ENCODE measurements around the gene ALOX5AP.

The ALOX5AP gene

GRCh38 chr13:30714629-30715371 lies 20.5 kb upstream of the ALOX5AP start:
- DNase-seq (ENCODE audit: extremely low read depth in 1 of 2, low read depth in 1 of 2), result no peak

GRCh38 chr13:30715372-30715756 lies 20.0 kb upstream of the ALOX5AP start:
- no peak for DNase-seq (ENCODE audit: extremely low read depth in 1 of 2, low read depth in 1 of 2)

- DNase-seq (ENCODE audit: extremely low read depth in 1 of 2, low read depth in 1 of 2), result no peak
Observed at GRCh38 chr13:30715837-30716236, 19.5 kb upstream of the ALOX5AP start.

- no peak for DNase-seq (ENCODE audit: extremely low read depth in 1 of 2, low read depth in 1 of 2)
Observed at GRCh38 chr13:30718661-30719524, 16.4 kb upstream of the ALOX5AP start.

DNA sequence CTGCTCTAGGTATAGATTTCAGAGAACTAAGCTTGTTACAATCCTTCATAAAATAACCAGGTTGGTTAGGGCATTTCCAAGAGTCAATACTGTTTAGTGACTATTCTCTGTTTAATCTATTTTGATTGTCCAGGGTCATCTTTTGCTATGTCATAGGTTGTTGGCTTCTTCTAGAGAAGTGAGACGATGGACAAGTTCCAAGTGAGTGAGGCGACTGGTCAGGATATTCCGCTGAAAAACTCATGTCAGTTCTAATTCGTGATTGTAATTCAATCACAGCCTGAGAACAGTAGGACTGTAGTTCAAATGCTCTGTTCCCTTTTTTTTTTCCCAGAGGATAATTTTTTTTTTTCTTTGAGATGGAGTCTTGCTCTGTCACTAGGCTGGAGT lies 15.8 kb upstream of the ALOX5AP start:
- no peak for DNase-seq (ENCODE audit: extremely low read depth in 1 of 2, low read depth in 1 of 2)

- DNase-seq (ENCODE audit: extremely low read depth in 1 of 2, low read depth in 1 of 2), result no peak
Observed at GRCh38 chr13:30720172-30720869, 15.0 kb upstream of the ALOX5AP start.

DNA sequence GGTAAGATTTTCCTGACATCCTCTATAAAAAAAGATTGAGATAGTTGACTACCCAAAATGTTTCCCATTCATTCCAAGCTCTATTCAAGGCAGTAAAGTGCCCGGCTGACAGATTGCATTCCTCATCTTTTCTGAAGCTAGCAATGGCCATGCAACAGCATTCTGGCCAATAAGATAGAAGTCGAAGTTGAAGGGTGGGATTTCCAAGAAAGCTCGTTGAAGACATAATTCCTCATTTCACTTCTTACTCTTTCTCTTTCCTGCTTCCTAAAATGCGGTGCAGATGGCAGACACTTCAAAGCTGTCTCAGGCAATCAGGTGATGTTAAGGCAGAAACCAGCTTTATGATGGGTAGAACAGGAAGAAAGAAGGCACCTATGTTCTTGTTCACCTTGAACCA lies 13.4 kb upstream of the ALOX5AP start:
- DNase-seq (ENCODE audit: extremely low read depth in 1 of 2, low read depth in 1 of 2), result no peak

GRCh38 chr13:30722361-30722760 lies 13.0 kb upstream of the ALOX5AP start:
- DNase-seq (ENCODE audit: extremely low read depth in 1 of 2, low read depth in 1 of 2), result no peak

DNA sequence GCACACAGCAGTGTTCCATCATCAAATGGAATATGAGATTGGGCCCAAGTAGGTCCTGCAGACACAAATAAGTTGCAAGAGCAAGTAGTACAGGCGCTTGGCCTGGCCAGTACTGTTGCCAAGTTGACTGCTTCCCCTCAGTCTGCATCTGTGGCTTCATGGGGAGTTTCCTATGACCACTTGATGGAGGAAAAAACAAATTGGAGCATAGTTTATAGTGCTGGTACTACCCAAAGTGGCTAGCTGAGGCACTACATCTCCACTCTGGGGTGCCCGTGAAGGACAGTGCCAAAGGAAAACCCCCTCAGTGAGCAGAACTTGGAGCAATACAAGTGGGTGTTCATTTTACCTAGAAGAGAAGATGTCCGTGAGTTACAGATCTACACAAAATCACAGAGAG lies 10.6 kb upstream of the ALOX5AP start:
- DNase-seq (ENCODE audit: extremely low read depth in 1 of 2, low read depth in 1 of 2), result no peak

DNA sequence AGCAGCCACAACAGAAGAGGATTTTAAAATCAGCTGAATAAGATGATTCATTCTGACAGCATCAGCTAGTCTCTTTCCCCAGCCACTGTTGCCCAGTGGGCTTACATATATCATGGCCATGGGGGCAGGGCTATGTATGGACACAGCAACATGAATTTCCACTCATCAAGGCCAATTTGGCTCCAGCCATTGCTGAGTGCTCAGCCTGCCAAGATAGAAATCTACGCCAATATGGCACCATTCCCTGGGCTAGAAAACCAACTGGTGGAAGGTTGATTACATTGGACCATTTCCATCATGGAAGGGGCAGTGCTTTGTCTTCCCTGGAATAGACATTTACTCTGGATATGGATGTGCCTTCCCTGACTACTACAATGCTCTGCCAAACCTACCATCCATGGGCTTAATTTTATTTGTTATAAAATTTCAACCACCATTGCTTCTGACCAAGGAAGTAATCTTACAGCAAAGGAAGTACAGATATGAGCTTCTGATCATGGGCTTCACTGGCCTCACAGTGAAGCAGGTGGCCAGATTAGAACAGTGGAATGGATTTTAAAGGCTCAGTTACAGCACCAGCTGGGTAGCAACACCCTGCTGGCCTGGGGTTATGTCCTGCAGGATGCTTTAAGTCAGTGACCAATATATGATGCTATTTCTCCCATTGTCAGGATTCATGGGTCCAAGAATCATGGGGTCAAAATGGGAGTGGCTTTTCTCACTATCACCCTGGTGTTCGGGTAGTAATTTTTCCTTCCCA lies 9.8 kb upstream of the ALOX5AP start:
- DNase-seq (ENCODE audit: extremely low read depth in 1 of 2, low read depth in 1 of 2), result no peak

GRCh38 chr13:30726192-30726591 lies 9.2 kb upstream of the ALOX5AP start:
- DNase-seq (ENCODE audit: extremely low read depth in 1 of 2, low read depth in 1 of 2), result no peak

- DNase-seq (ENCODE audit: extremely low read depth in 1 of 2, low read depth in 1 of 2), result no peak
Observed at GRCh38 chr13:30727491-30728355, 7.6 kb upstream of the ALOX5AP start.

DNA sequence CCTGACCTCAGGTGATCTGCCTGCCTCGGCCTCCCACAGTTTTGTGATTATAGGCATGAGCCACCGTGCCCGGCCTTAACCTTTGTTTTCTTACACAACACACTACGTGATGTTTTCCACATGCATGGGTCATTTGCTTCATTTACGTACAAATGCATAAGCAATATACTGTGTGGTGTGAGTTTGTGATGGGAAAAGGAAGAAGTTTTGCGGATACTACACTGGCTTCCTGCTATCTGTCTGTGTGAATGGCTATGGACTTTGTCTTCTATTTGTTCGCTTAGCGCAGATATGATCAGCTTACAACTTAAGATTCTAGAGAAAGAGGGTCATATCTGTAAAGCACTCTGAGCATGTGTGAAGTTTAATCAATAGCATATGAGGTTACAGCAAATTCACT lies 5.5 kb upstream of the ALOX5AP start:
- no peak for DNase-seq (ENCODE audit: extremely low read depth in 1 of 2, low read depth in 1 of 2)

- DNase-seq (ENCODE audit: extremely low read depth in 1 of 2, low read depth in 1 of 2), result no peak
Observed at GRCh38 chr13:30730526-30730925, 4.8 kb upstream of the ALOX5AP start.

GRCh38 chr13:30731361-30732045 lies 3.8 kb upstream of the ALOX5AP start:
- no peak for DNase-seq (ENCODE audit: extremely low read depth in 1 of 2, low read depth in 1 of 2)

- DNase-seq (ENCODE audit: extremely low read depth in 1 of 2, low read depth in 1 of 2), result no peak
Observed at GRCh38 chr13:30732046-30732390, 3.3 kb upstream of the ALOX5AP start.

DNA sequence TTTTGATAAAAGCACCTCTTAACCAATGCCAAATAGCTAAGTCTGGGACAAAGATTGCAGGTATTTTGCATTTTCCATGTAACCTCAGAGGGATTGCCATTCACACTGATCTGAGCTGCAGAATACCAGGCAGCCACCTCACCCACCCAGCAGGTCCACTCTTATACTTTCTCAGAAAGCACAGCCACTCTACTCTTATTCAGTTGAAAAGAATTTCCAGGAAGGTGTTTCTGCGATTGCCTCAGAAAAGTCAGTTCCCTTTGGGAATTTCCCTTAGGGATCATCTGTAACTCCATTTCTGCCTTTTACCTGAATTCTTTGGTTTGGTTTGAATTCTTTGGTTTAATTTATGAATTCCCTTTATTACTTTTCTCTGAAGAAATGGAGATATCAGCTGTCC lies 904 bp upstream of the ALOX5AP start:
- no peak for DNase-seq (ENCODE audit: extremely low read depth in 1 of 2, low read depth in 1 of 2)

DNA sequence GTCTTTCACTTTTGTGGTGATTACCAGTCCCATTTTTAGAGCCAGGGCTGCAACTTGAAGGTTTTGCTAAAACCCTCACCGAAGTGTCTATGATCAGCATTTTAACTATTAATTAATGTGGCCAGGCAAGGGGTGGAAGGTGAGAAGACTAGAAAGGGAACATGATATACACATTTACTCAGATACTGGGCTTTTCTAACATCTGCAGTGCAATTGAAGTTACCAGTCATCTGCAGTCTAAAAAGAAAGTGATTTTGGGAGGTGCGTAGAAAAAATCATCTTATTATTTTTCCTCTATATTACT lies 481 bp downstream of the ALOX5AP start:
- DNase-seq (ENCODE audit: extremely low read depth in 1 of 2, low read depth in 1 of 2), result no peak

GRCh38 chr13:30736461-30737320 lies 1.3 kb downstream of the ALOX5AP start:
- DNase-seq (ENCODE audit: extremely low read depth in 1 of 2, low read depth in 1 of 2), result no peak
